NB4 (cell line): ENCODE results near the gene ZNF234.
A peak's percentile ranks its signal among the peaks of the same experiment; 100 is the strongest.

ENCODE experiments used
- DNase-seq: peaks from one replicate; pipeline ENCODE4 v3.0.0; 2010; ENCODE audit warnings: low read depth
- H3K4me3 ChIP-seq: one replicate; pipeline ENCODE4 v1.5.1; 2011; ENCODE audit warnings: mild to moderate bottlenecking, low read depth, low read length, moderate library complexity
- CTCF ChIP-seq: IDR thresholded peaks from one replicate; pipeline ENCODE4 v1.5.1; 2012; ENCODE audit warnings: low read depth, low read length
- MAX ChIP-seq: IDR thresholded peaks from 2 replicates; pipeline ENCODE4 v1.6.1; 2011; ENCODE audit warnings: low read depth, low read length
- MYC ChIP-seq: IDR thresholded peaks from 2 replicates; pipeline ENCODE4 v1.6.1; 2011; ENCODE audit warnings: low read depth, low read length
- POLR2A ChIP-seq: IDR thresholded peaks from 2 replicates; pipeline ENCODE4 v1.6.1; 2011; ENCODE audit warnings: mild to moderate bottlenecking; ENCODE audit not compliant: insufficient read length; ENCODE audit errors: extremely low read depth

The ZNF234 gene

GRCh38 chr19:44141191-44142058, at the start of gene ZNF234:
Gene ZNF234 (plus strand): TSS chr19:44141554. CDS start chr19:44144633, 3,079 bp downstream.
- peak; percentile 80 for DNase-seq
- peak within 1 kb of the TSS; percentile 89 for H3K4me3 ChIP-seq
- TF ChIP-seq POLR2A (no peak), MAX (no peak; the same call in 1 of the 2 replicates), MYC (no peak), CTCF (no peak)

GRCh38 chr19:44092108-44092507, 49.2 kb upstream of the ZNF234 start:
- DNase-seq, result no peak
- H3K4me3 ChIP-seq, result no peak overlapping the region
- TF ChIP-seq CTCF (no peak), MAX (no peak), POLR2A (no peak), MYC (no peak)

GRCh38 chr19:44093931-44094765, 47.2 kb upstream of the ZNF234 start, which contains the start of gene ZNF224:
Gene ZNF224 (plus strand): TSS chr19:44094361. CDS start chr19:44097874, 3,513 bp downstream.
- TF ChIP-seq POLR2A (peak; percentile 26), MAX (peak; percentile 3; the same call in 1 of the 2 replicates), MYC (peak; percentile 5; the same call in 1 of the 2 replicates), CTCF (no peak)
- peak within 1 kb of the TSS; percentile 87 for H3K4me3 ChIP-seq
- peak; percentile 91 for DNase-seq

- TF ChIP-seq MAX, result no peak
- TF ChIP-seq CTCF, result no peak
- TF ChIP-seq POLR2A, result no peak
- TF ChIP-seq MYC, result no peak
- no peak overlapping the region for H3K4me3 ChIP-seq
- DNase-seq, result no peak
Measured at GRCh38 chr19:44107751-44108150, 33.6 kb upstream of the ZNF234 start.

GRCh38 chr19:44109458-44109857, 31.9 kb upstream of the ZNF234 start:
- no peak for DNase-seq
- no peak for TF ChIP-seq MAX
- no peak for TF ChIP-seq POLR2A
- no peak for TF ChIP-seq CTCF
- TF ChIP-seq MYC, result no peak

More at GRCh38 chr19:44109458-44109857, 31.9 kb upstream of the ZNF234 start:
- no peak overlapping the region for H3K4me3 ChIP-seq
